Measurements from ENCODE around the gene GDAP2. TPM values are rescaled to one million over a fixed set of nuclear protein-coding genes. Genes with fewer than 3 reads are reported as not detected.
A peak's percentile ranks its signal among the peaks of the same experiment; 100 is the strongest.

The GDAP2 gene
- total RNA-seq, 3 donors from 2014 or later: 28.5 to 39.7 (median 36.1) TPM

DNA sequence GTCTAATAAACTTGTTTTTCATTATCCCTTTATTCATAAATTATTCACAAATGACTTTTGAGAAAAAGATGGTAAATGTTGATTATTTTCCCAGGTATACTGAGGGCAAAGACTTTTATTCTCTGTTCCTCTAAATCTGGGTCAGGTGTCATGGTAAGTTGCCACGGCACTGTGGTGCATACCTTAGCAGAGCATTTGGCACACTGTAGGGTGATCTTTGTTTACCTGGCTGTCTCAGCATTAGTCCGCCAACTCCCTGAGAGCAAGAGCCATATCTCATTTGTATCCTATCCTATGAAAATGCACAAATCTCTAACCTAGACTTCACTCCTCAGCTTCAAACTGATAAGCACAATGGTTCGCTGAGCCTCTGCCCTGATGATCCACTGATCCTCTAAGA lies 24.9 kb downstream of the GDAP2 start:
- no peaks in the 10 kb centered on the region for H3K27me3 ChIP-seq
- peaks cover 3% of the 10 kb centered on the region for H3K36me3 ChIP-seq
- no peak overlapping the region for H3K4me3 ChIP-seq
- TF ChIP-seq POLR2A (IDR thresholded peaks at IDR 0.05) (no peak), CTCF (IDR thresholded peaks at IDR 0.05) (no peak), POLR2AphosphoS5 (IDR thresholded peaks at IDR 0.05) (no peak)
- H3K4me1 ChIP-seq: no peaks in the 10 kb centered on the region
- H3K9me3 ChIP-seq: no peaks in the 10 kb centered on the region
- intact Hi-C loops (cut with DNase I; ENCODE audit: low total_unique reads): no loop called here
- no peak overlapping the region for H3K27ac ChIP-seq
- DNase-seq (ENCODE audit: low spot score in 2 of 2): no peak

- no peak for TF ChIP-seq POLR2A (IDR thresholded peaks at IDR 0.05)
- no peak for TF ChIP-seq POLR2AphosphoS5 (IDR thresholded peaks at IDR 0.05)
- no peak for TF ChIP-seq CTCF (IDR thresholded peaks at IDR 0.05)
- Histone ChIP-seq H3K27me3 (no peaks in the 10 kb centered on the region), H3K9me3 (no peaks in the 10 kb centered on the region), H3K4me3 (no peak overlapping the region), H3K27ac (no peak overlapping the region), H3K36me3 (peaks cover 3% of the 10 kb centered on the region), H3K4me1 (no peaks in the 10 kb centered on the region)
- DNase-seq (ENCODE audit: low spot score in 2 of 2): no peak
- intact Hi-C loops (cut with DNase I; ENCODE audit: low total_unique reads): no loop called here
Observed at GRCh38 chr1:117902944-117903343, 26.5 kb downstream of the GDAP2 start.

GRCh38 chr1:117899801-117900200 lies 29.6 kb downstream of the GDAP2 start:
- no peak for DNase-seq (ENCODE audit: low spot score in 2 of 2)
- Histone ChIP-seq H3K4me3 (no peak overlapping the region), H3K27ac (no peak overlapping the region), H3K9me3 (no peaks in the 10 kb centered on the region), H3K27me3 (no peaks in the 10 kb centered on the region), H3K36me3 (peaks cover 4% of the 10 kb centered on the region), H3K4me1 (no peaks in the 10 kb centered on the region)
- TF ChIP-seq POLR2A (IDR thresholded peaks at IDR 0.05) (no peak), POLR2AphosphoS5 (IDR thresholded peaks at IDR 0.05) (no peak), CTCF (IDR thresholded peaks at IDR 0.05) (no peak)
- intact Hi-C loops (cut with DNase I; ENCODE audit: low total_unique reads): no loop called here

- TF ChIP-seq POLR2AphosphoS5 (IDR thresholded peaks at IDR 0.05): no peak
- TF ChIP-seq POLR2A (IDR thresholded peaks at IDR 0.05): no peak
- TF ChIP-seq CTCF (IDR thresholded peaks at IDR 0.05): no peak
- no peaks in the 10 kb centered on the region for H3K4me1 ChIP-seq
- no peak overlapping the region for H3K27ac ChIP-seq
- no peak for DNase-seq (ENCODE audit: low spot score in 2 of 2)
- intact Hi-C loops (cut with DNase I; ENCODE audit: low total_unique reads): no loop called here
- H3K36me3 ChIP-seq: peaks cover 4% of the 10 kb centered on the region
- no peaks in the 10 kb centered on the region for H3K9me3 ChIP-seq
- no peak overlapping the region for H3K4me3 ChIP-seq
- no peaks in the 10 kb centered on the region for H3K27me3 ChIP-seq
Observed at GRCh38 chr1:117897551-117897950, 31.9 kb downstream of the GDAP2 start.

- Histone ChIP-seq H3K9me3 (no peaks in the 10 kb centered on the region), H3K27ac (no peak overlapping the region), H3K36me3 (peaks cover 4% of the 10 kb centered on the region), H3K4me1 (no peaks in the 10 kb centered on the region), H3K4me3 (no peak overlapping the region), H3K27me3 (no peaks in the 10 kb centered on the region)
- DNase-seq (ENCODE audit: low spot score in 2 of 2): peak; percentile 18 to 50
- intact Hi-C loops (cut with DNase I; ENCODE audit: low total_unique reads): no loop called here
- TF ChIP-seq POLR2A (IDR thresholded peaks at IDR 0.05): no peak
- TF ChIP-seq CTCF (IDR thresholded peaks at IDR 0.05): peak; percentile 49 to 67 (median 51)
- no peak for TF ChIP-seq POLR2AphosphoS5 (IDR thresholded peaks at IDR 0.05)
Observed at GRCh38 chr1:117895482-117896114, 33.8 kb downstream of the GDAP2 start.

All from breast epithelium (tissue), 4 donors.